HepG2 (cell line): Measurements from ENCODE around the gene DALRD3. TPM values are rescaled to one million over a fixed set of nuclear protein-coding genes. Genes with fewer than 3 reads are reported as not detected.

Experiments
- ATF2 ChIP-seq: sonication (generic); formaldehyde crosslinking; IDR thresholded peaks from 2 replicates; pipeline ENCODE4 v1.4.0; 2020; ENCODE audit warnings: missing genetic modification reagents
- CEBPB ChIP-seq: IDR thresholded peaks from 2 replicates; pipeline ENCODE4 v1.6.1; 2011; ENCODE audit warnings: low read depth, low read length, improper control_type of control experiment, borderline replicate concordance
- CREB1 ChIP-seq, 2 experiments: fragments of 450-650 bp in 1 of 2; IDR thresholded peaks; 2 replicates each; pipeline ENCODE4 v1.6.1; 2016 to 2017; ENCODE audit warnings: control low read depth in 1 of 2, mild to moderate bottlenecking in 1 of 2, missing compliant biosample characterization in 1 of 2, missing genetic modification characterization in 1 of 2
- HOXD1 ChIP-seq: sonication (generic); formaldehyde crosslinking; IDR thresholded peaks from 2 replicates; pipeline ENCODE4 v1.5.0; 2020; ENCODE audit warnings: missing genetic modification reagents
- MLLT10 ChIP-seq: sonication (generic); formaldehyde crosslinking; IDR thresholded peaks from 2 replicates; pipeline ENCODE4 v1.4.0; 2020; ENCODE audit warnings: missing genetic modification reagents
- PBX3 ChIP-seq: sonication (generic); formaldehyde crosslinking; IDR thresholded peaks from 2 replicates; pipeline ENCODE4 v1.8.1; 2023; ENCODE audit warnings: missing genetic modification reagents, inconsistent platforms, borderline replicate concordance
- PHB2 ChIP-seq: fragments of 450-650 bp; IDR thresholded peaks from 2 replicates; pipeline ENCODE4 v1.6.1; 2018; ENCODE audit not compliant: partially characterized antibody
- RELA ChIP-seq: sonication (generic); formaldehyde crosslinking; IDR thresholded peaks from 2 replicates; pipeline ENCODE4 v1.4.0; 2020; ENCODE audit warnings: missing genetic modification reagents
- SP2 ChIP-seq: sonication (generic); formaldehyde crosslinking; IDR thresholded peaks from 2 replicates; pipeline ENCODE4 v1.5.1; 2020; ENCODE audit warnings: mild to moderate bottlenecking, missing genetic modification reagents
- SP5 ChIP-seq: IDR thresholded peaks from 2 replicates; pipeline ENCODE4 v1.6.1; 2016; ENCODE audit warnings: low read depth, borderline replicate concordance
- ZNF180 ChIP-seq: sonication (generic); formaldehyde crosslinking; IDR thresholded peaks from 2 replicates; pipeline ENCODE4 v1.4.0; 2020; ENCODE audit warnings: low read depth, missing genetic modification reagents, borderline replicate concordance
- ZNF607 ChIP-seq: sonication (generic); formaldehyde crosslinking; IDR thresholded peaks from 2 replicates; pipeline ENCODE4 v1.5.1; 2020; ENCODE audit warnings: missing genetic modification reagents, mild to moderate bottlenecking, borderline replicate concordance
- ZNF616 ChIP-seq: sonication (generic); formaldehyde crosslinking; IDR thresholded peaks from 2 replicates; pipeline ENCODE4 v1.5.0; 2020; ENCODE audit warnings: low read depth, mild to moderate bottlenecking, missing genetic modification reagents
- ZNF75D ChIP-seq: sonication (generic); formaldehyde crosslinking; IDR thresholded peaks from 2 replicates; pipeline ENCODE4 v1.8.1; 2023; ENCODE audit warnings: missing genetic modification reagents, mild to moderate bottlenecking, borderline replicate concordance
- ZNF775 ChIP-seq: sonication (generic); formaldehyde crosslinking; IDR thresholded peaks from 2 replicates; pipeline ENCODE4 v1.4.0; 2020; ENCODE audit warnings: missing genetic modification reagents, mild to moderate bottlenecking, moderate library complexity, borderline replicate concordance
- polyA plus RNA-seq, 8 experiments: library from polyadenylated mRNA; depleted of rRNA in 3 of 8; stranded (reverse) in 7 of 8; unstranded in 1 of 8; fragments of >200 nt; fragmentation: Illumina TruSeq in 4 of 8; extraction: Trizol in 4 of 8; gene quantifications; 2 replicates each; pipeline versions ENCODE4 v1.2.1 to v1.2.3, GENCODE V29; 2011 to 2016; ENCODE audit warnings: low read depth in 4 of 8, missing spikeins in 1 of 8, mixed read lengths in 1 of 8; ENCODE audit not compliant: insufficient read depth in 1 of 8
- total RNA-seq, 5 experiments: library from RNA; depleted of rRNA; stranded (reverse); fragments of >200 nt; fragmentation: Illumina TruSeq; extraction: Trizol; gene quantifications; 2 replicates each; pipeline ENCODE4 v1.2.3, GENCODE V29; 2016; ENCODE audit warnings: low read depth in 1 of 5
- TF ChIP-seq, protein P1 (sequence below), 2 experiments: sonication (generic) in 1 of 2; formaldehyde crosslinking in 1 of 2; IDR thresholded peaks; 2 replicates each; pipeline versions ENCODE4 v1.5.1 to v1.6.1; 2011 to 2020; ENCODE audit warnings: borderline replicate concordance in 1 of 2, low read depth in 1 of 2, low read length in 1 of 2, mild to moderate bottlenecking in 1 of 2, missing genetic modification reagents in 1 of 2, moderate library complexity in 1 of 2

The DALRD3 gene
- total and polyA plus RNA-seq, 2 of the 13 experiments (the other 11 are each of a cell fraction or from before 2014, with no cell fraction given), result 19.9 to 36.5 TPM

DNA sequence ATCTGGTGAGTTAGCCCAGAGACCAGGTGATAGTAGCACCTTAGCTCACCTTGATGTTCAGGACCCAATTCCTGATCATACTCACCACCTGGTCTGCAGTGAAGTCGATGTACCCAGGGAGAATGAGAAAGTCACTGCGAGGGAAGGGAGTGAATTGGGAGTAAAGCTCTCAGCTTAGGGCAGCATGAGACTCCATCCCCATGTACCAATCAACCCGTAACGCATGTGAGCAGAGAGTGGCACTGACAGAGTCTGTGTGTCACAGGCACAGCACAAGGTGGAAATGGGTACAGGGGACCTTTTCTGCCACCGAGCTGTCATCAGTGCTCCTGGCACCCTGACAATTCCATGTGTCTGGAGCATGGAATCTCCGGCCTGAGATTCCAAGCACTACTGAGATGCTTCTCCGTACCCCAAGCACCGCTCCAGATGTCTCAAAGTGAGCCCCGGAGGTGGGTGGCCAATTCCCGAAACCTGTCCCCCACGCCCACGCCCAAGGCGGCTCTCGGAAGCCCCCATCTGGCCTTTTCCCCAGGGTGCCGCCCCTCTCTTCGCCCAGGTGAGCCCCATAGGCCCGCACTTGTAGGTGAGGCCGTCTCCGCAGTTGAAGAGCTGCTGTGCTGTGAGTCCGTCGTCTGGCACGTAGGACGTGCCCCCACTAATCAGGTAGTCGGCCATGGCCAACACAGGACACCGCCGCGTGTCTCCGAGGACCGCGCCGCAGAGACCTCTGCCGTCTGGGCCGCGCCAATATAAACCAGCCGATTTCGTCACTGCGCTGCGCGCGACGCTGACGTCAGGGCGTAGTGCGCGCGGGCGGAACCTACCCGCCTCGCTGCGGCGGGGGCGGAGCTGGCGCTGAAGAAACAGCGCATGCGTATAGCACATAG is 10.5 kb upstream of the DALRD3 start, which contains the start of gene IMPDH2 (continued):
- TF ChIP-seq CREB1 (IDR thresholded peaks at IDR 0.05), result peak; percentile 97
- peak; percentile 96 for TF ChIP-seq CREB1 (CRISPR knock-in tag; IDR thresholded peaks at IDR 0.05)
- peak; percentile 37; the same call in 1 of the 2 replicates for TF ChIP-seq SP5 (CRISPR knock-in tag)
- TF ChIP-seq ZNF75D (CRISPR knock-in tag), result peak; percentile 71; the same call in 1 of the 2 replicates
- peak; percentile 94 for TF ChIP-seq ZNF180 (CRISPR knock-in tag)
- TF ChIP-seq RELA (CRISPR knock-in tag), result 0 out of 2 replicates have a peak, but pooled peaks have one; percentile 22
- TF ChIP-seq ZNF775 (CRISPR knock-in tag), result no peak
- no peak for TF ChIP-seq SP2
- TF ChIP-seq ATF2, result peak; percentile 98
- no peak for TF ChIP-seq PHB2
- TF ChIP-seq MLLT10 (CRISPR knock-in tag), result no peak
- TF ChIP-seq HOXD1 (CRISPR knock-in tag), result peak; percentile 77
- TF ChIP-seq CEBPB, result peak; percentile 95
- TF ChIP-seq, protein P1, sequence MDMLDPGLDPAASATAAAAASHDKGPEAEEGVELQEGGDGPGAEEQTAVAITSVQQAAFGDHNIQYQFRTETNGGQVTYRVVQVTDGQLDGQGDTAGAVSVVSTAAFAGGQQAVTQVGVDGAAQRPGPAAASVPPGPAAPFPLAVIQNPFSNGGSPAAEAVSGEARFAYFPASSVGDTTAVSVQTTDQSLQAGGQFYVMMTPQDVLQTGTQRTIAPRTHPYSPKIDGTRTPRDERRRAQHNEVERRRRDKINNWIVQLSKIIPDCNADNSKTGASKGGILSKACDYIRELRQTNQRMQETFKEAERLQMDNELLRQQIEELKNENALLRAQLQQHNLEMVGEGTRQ (IDR thresholded peaks at IDR 0.05; ENCODE audit: low read depth, low read length), result no peak
- TF ChIP-seq, protein P1 (CRISPR knock-in tag; IDR thresholded peaks at IDR 0.05; ENCODE audit: borderline replicate concordance), result no peak
- no peak for TF ChIP-seq ZNF607 (CRISPR knock-in tag)
- TF ChIP-seq PBX3 (CRISPR knock-in tag), result peak; percentile 82
- TF ChIP-seq ZNF616 (CRISPR knock-in tag), result peak; percentile 82; the same call in 1 of the 2 replicates
- TF ChIP-seq, all 625 proteins: peak for 403
